Ishikawa (cell line): ENCODE data around the gene GALNT4.

Source experiments
- CEBPB ChIP-seq: IDR thresholded peaks from 2 replicates; pipeline ENCODE4 v1.6.1; 2012
- CREB1 ChIP-seq: IDR thresholded peaks from 2 replicates; pipeline ENCODE4 v1.6.1; 2012; ENCODE audit warnings: low read depth
- EGR1 ChIP-seq: IDR thresholded peaks from 2 replicates; pipeline ENCODE4 v1.6.1; 2012
- EP300 ChIP-seq: IDR thresholded peaks from 2 replicates; pipeline ENCODE4 v1.6.1; 2012; ENCODE audit warnings: borderline replicate concordance
- FOXM1 ChIP-seq: IDR thresholded peaks from 2 replicates; pipeline ENCODE4 v1.6.1; 2012; ENCODE audit warnings: low read depth, borderline replicate concordance
- NFIC ChIP-seq: IDR thresholded peaks from 2 replicates; pipeline ENCODE4 v1.6.1; 2012
- RAD21 ChIP-seq: IDR thresholded peaks from 2 replicates; pipeline ENCODE4 v1.6.1; 2012; ENCODE audit warnings: low read depth
- TAF1 ChIP-seq: IDR thresholded peaks from 2 replicates; pipeline ENCODE4 v1.6.1; 2012; ENCODE audit warnings: low read depth, mild to moderate bottlenecking
- TCF12 ChIP-seq: IDR thresholded peaks from 2 replicates; pipeline ENCODE4 v1.6.1; 2012; ENCODE audit warnings: low read depth
- TEAD4 ChIP-seq: IDR thresholded peaks from 2 replicates; pipeline ENCODE4 v1.6.1; 2012
- USF1 ChIP-seq: IDR thresholded peaks from 2 replicates; pipeline ENCODE4 v1.6.1; 2012
- YY1 ChIP-seq: IDR thresholded peaks from 2 replicates; pipeline ENCODE4 v1.6.1; 2012; ENCODE audit warnings: low read depth
- ZBTB7A ChIP-seq: IDR thresholded peaks from 2 replicates; pipeline ENCODE4 v1.6.1; 2012; ENCODE audit warnings: low read depth
- TF ChIP-seq, protein P1 (sequence below): IDR thresholded peaks from 2 replicates; pipeline ENCODE4 v1.6.1; 2012; ENCODE audit warnings: low read depth, mild to moderate bottlenecking
- TF ChIP-seq, protein P2 (sequence below): IDR thresholded peaks from 2 replicates; pipeline ENCODE4 v1.6.1; 2012

GALNT4 gene

DNA sequence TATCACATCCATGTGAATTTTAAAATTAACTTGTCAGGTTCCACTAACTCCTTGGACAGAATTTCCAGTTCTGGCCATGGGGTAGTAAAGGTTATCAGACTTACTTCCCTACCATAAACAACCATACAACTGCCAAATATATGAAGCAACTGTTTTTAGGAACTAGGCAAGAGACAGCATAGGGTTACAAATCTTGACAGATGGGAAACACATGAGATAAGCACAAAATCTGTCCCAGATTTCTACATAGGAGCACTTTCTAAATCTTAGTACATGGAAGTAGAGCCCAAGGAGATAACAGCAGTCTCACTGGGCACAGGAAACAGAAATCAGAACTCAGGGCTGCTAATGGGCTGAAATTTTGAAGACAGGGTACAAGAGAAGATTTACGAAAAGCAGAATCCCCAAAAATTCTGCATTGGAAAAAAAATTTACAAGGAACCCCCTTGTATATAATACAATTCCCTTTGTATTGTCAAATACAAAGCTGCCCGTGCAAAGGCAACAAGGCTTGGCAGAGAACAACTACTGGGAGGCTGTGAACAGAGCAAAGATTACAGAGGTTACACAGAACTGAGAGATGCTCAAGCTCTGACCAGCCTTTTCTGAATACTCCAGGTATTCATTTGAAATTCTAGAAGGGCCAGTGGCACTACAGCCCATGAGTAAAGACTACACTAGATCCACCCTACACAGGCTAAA is 43.2 kb downstream of the GALNT4 start:
- TF ChIP-seq EGR1 = no peak
- TF ChIP-seq YY1 = no peak
- no peak for TF ChIP-seq TEAD4
- no peak for TF ChIP-seq ZBTB7A
- TF ChIP-seq CEBPB = no peak
- TF ChIP-seq, protein P1, sequence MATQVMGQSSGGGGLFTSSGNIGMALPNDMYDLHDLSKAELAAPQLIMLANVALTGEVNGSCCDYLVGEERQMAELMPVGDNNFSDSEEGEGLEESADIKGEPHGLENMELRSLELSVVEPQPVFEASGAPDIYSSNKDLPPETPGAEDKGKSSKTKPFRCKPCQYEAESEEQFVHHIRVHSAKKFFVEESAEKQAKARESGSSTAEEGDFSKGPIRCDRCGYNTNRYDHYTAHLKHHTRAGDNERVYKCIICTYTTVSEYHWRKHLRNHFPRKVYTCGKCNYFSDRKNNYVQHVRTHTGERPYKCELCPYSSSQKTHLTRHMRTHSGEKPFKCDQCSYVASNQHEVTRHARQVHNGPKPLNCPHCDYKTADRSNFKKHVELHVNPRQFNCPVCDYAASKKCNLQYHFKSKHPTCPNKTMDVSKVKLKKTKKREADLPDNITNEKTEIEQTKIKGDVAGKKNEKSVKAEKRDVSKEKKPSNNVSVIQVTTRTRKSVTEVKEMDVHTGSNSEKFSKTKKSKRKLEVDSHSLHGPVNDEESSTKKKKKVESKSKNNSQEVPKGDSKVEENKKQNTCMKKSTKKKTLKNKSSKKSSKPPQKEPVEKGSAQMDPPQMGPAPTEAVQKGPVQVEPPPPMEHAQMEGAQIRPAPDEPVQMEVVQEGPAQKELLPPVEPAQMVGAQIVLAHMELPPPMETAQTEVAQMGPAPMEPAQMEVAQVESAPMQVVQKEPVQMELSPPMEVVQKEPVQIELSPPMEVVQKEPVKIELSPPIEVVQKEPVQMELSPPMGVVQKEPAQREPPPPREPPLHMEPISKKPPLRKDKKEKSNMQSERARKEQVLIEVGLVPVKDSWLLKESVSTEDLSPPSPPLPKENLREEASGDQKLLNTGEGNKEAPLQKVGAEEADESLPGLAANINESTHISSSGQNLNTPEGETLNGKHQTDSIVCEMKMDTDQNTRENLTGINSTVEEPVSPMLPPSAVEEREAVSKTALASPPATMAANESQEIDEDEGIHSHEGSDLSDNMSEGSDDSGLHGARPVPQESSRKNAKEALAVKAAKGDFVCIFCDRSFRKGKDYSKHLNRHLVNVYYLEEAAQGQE = no peak

DNA sequence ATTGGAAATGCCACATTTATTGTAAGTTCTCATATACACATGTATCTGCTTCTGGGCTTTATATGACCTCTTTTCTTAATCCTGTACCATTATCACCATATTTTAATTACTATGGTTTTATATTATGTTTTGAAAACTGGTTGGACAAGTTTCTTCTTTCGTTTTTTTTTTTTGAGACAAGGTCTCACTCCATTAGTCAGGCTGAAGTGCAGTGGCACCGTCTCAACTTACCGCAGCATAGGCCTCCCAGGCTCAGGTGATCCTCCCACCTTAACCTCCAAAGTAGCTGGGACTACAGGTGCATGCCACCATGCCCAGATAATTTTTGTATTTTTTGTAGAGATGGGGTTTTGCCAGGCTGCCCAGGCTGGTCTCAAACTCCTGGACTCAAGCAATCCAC is 44.6 kb downstream of the GALNT4 start:
- TF ChIP-seq FOXM1 = 0 out of 2 replicates have a peak, but pooled peaks have one; percentile 44
- TF ChIP-seq TCF12 = no peak

DNA sequence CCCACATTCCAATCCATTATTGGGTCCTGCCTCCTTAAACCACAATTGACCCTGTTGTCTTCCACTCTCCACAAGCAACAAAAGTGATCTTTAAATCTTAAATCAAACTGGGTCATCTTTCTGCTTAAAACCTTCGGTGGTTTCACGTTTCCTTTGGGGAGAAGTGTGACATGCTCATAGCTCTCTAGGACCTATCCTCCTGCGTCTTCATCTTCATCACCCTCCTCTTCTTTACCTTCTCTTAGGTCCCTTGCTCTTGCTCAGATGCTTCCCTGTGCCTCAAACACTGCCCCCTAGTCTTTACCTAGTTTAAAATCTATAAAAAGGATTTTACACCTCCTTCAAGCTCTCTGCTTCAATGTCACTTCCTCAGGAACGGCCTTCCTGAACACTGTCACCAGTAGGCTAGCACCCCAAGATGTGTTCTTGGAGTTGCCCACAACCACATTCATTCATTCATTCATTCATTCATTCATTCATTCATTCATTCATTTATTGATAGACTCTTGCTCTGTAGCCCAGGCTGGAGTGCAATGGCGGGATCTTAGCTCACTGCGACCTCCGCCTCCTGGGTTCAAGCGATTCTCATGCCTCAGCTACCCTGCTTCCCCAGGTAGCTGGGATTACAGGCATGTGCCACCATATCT is 46.8 kb downstream of the GALNT4 start:
- no peak for TF ChIP-seq CREB1
- no peak for TF ChIP-seq EGR1
- TF ChIP-seq EP300 = no peak
- TF ChIP-seq, protein P1 = no peak
- no peak for TF ChIP-seq TCF12
- TF ChIP-seq USF1 = no peak
- no peak for TF ChIP-seq TAF1
- TF ChIP-seq CEBPB = no peak
- TF ChIP-seq NFIC = no peak
- TF ChIP-seq YY1 = no peak
- TF ChIP-seq RAD21 = no peak
- TF ChIP-seq FOXM1 = no peak
- TF ChIP-seq ZBTB7A = no peak
- TF ChIP-seq, protein P2, sequence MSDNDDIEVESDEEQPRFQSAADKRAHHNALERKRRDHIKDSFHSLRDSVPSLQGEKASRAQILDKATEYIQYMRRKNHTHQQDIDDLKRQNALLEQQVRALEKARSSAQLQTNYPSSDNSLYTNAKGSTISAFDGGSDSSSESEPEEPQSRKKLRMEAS = no peak
- no peak for TF ChIP-seq TEAD4

- TF ChIP-seq, protein P2 = no peak
- TF ChIP-seq TAF1 = no peak
- TF ChIP-seq, protein P1 = no peak
- TF ChIP-seq CEBPB = no peak
- TF ChIP-seq TCF12 = no peak
- no peak for TF ChIP-seq EGR1
- TF ChIP-seq EP300 = no peak
- TF ChIP-seq TEAD4 = no peak
- TF ChIP-seq RAD21 = no peak
- TF ChIP-seq YY1 = no peak
- TF ChIP-seq USF1 = no peak
- no peak for TF ChIP-seq ZBTB7A
- TF ChIP-seq FOXM1 = no peak
- no peak for TF ChIP-seq CREB1
- TF ChIP-seq NFIC = no peak
Measured at GRCh38 chr12:89476904-89477595, 47.5 kb downstream of the GALNT4 start.
